Measurements from ENCODE around the gene SHROOM1.
"Not testable (repeated sequence)": the region's sequence is repeated elsewhere in the genome, so short reads cannot be mapped to it uniquely, and the experiment has no call there.

SHROOM1 gene

GRCh38 chr5:132824426-132824825 lies 6.0 kb downstream of the SHROOM1 start:
- DNase-seq = no peak

- DNase-seq = no peak
These were observed 6.9 kb downstream of the SHROOM1 start for GRCh38 chr5:132823481-132824050.

GRCh38 chr5:132822650-132823480 lies 7.6 kb downstream of the SHROOM1 start:
- DNase-seq = no peak

- no peak for DNase-seq
These were observed 8.7 kb downstream of the SHROOM1 start for GRCh38 chr5:132821791-132822190.

- no peak for DNase-seq
These were observed 9.1 kb downstream of the SHROOM1 start for GRCh38 chr5:132821350-132821749.

GRCh38 chr5:132820162-132820754 lies 10.2 kb downstream of the SHROOM1 start:
- DNase-seq = peak; percentile 89

- no peak for DNase-seq
These were observed 11.0 kb downstream of the SHROOM1 start for GRCh38 chr5:132819468-132819867.

GRCh38 chr5:132817011-132817410 lies 13.4 kb downstream of the SHROOM1 start:
- no peak for DNase-seq

GRCh38 chr5:132816554-132816953 lies 13.9 kb downstream of the SHROOM1 start:
- no peak for DNase-seq

- DNase-seq = no peak
These were observed 14.4 kb downstream of the SHROOM1 start for GRCh38 chr5:132816083-132816482.

GRCh38 chr5:132815454-132815853 lies 15.0 kb downstream of the SHROOM1 start:
- no peak for DNase-seq

GRCh38 chr5:132814503-132815294 lies 15.7 kb downstream of the SHROOM1 start:
- no peak for DNase-seq

- peak; percentile 27 for DNase-seq
These were observed 16.6 kb downstream of the SHROOM1 start for GRCh38 chr5:132813599-132814502.

GRCh38 chr5:132812781-132813598 lies 17.5 kb downstream of the SHROOM1 start, which contains the start of gene SOWAHA:
Gene SOWAHA (plus strand): TSS chr5:132813302. CDS start chr5:132813622, 320 bp downstream.
- DNase-seq = no peak

GRCh38 chr5:132812123-132812765 lies 18.2 kb downstream of the SHROOM1 start:
- DNase-seq = no peak

- no peak for DNase-seq
These were observed 19.8 kb downstream of the SHROOM1 start for GRCh38 chr5:132810605-132811004.

- no peak for DNase-seq
These were observed 21.6 kb downstream of the SHROOM1 start for GRCh38 chr5:132808866-132809265.

- DNase-seq = no peak
These were observed 22.0 kb downstream of the SHROOM1 start for GRCh38 chr5:132808448-132808847.

GRCh38 chr5:132807163-132807838 lies 23.1 kb downstream of the SHROOM1 start:
- DNase-seq = no peak

GRCh38 chr5:132806804-132807162 lies 23.7 kb downstream of the SHROOM1 start:
- not testable (repeated sequence) for DNase-seq

All from CD4-positive, alpha-beta T cell treated with Interleukin-17A for 1 hour (primary cell).